NCI-H146 (cell line): ENCODE data around the gene ENGASE.

Source experiments
- DNase-seq: peaks from one replicate; lab custom pipeline; 2025; lab: John Stamatoyannopoulos, UW

The ENGASE gene

DNA sequence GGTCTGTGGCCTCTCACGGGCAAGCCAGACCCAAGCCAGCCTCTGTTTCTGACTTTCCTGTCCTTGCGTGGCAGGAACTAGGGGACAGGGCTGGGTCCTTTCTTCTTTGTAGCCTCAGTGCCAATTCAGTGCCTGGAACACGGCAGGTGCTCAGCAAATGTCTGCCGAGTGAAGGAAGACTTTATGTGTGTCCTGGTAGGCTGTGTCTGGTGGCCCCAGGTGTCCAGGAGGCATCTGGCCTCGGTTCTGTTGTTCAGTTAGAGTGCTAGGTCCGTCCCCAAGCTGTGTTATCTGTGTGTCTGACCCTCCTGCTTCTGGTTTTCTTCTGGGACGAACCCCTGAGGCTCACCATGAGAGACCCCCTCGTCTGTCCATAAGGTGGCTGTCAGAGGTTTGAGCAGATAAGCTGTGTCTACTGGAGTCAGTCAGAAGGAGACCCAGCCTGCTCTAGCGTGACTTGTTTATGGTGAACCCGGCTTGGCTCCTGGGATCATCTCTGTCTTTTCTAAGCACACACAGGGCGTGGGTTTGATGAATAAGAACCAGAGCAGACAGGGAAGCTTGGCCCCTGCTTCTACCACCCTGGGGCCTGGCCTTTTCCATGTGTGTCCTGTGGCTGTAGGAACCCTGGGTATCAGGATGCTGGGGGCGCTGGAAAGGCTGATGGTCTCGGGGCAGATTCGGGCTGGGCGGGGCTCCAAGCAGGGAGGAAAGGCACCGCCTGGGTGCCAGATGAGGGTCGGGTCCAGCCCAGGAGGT lies 39.3 kb downstream of the ENGASE start:
- no peak for DNase-seq

- DNase-seq: peak; percentile 87
Observed at GRCh38 chr17:79114458-79115301, 40.1 kb downstream of the ENGASE start.

DNA sequence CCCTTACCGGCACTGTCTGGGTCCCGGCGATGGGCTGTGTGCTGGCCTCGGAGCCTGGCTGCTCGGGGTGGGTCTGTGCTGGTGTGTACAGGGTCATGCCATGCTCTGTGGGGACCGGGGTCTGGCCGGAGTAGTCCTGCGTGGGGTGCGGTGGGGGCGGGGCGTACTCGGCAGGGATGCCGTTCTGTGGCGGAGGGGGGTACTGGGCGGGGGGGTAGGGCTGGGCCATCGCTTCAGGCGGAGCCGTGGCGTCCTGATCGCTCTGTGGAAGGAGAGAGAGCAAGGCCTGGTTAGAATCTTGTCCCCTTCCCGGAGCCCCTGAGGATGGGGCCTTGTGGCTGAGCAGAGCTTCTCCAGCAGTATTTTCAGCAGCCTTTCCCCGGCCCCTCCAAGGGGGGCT lies 40.9 kb downstream of the ENGASE start:
- no peak for DNase-seq

GRCh38 chr17:79116575-79117368 lies 42.1 kb downstream of the ENGASE start:
- DNase-seq: no peak

DNA sequence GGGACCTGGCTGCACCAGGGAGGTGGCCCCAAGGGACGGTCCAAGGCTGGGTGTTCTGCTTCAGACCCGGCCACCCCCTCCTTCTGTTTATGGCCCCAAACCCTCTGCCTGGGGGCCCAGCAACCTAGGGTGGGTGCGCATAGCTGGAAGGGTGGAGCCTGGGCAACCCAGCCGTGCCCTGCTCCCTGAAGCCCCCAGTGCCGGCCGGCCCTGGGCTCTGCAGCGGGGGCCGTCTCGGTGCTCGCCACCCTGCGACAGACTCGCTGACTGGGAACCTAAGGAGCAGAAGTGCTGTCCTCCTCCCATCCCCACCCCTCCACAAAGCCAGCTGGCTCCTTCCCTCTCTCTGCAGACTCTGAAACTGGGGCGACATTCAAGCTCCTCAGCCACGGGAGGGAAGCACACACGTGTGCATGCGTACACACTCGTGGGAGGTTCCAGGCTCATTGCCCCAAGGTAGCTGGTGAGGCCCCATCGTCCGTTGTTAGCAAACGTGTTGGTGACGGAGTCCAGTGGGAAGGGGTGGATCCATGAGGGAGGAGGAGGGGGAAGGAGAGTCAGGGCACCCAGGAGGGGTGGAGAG lies 43.4 kb downstream of the ENGASE start:
- DNase-seq: no peak

- DNase-seq: no peak
Observed at GRCh38 chr17:79118924-79119323, 44.3 kb downstream of the ENGASE start.

DNA sequence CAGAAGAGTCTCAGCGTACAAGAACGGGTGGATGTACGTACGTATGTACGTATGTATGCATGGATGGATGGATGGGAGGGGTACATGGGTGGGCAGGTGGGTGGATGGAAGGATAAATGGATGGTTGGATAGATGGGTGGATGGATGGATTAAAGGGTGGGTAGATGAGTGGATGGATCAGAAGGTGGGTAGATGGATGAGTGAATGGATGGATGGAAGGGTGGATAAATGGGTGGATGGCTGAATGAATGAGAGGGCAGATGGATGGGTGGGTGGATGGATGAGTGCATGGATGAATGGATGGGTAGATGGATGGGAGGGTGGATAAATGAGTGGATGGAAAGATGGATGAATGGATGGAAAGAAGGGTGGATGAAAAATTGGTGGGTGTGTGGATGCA lies 45.6 kb downstream of the ENGASE start:
- DNase-seq: no peak

DNA sequence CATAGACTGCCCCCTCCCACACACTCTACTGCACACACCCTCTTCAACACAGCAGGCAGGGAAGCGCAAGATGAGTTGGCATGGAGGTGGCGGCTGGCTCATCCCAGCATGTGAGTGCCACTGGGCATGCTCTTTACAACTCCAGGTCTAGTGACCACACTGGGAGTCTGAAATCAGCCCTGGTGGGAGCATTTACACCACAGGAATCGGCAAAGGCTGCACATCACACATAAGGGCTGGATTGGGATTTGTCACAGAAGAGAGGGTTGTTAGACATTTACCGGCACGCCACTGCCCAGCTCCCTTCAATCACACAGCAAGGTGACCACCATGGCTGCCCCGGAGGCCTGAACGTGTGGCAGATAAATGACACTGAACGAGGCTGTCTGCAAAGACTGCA lies 49.4 kb downstream of the ENGASE start:
- DNase-seq: no peak

DNA sequence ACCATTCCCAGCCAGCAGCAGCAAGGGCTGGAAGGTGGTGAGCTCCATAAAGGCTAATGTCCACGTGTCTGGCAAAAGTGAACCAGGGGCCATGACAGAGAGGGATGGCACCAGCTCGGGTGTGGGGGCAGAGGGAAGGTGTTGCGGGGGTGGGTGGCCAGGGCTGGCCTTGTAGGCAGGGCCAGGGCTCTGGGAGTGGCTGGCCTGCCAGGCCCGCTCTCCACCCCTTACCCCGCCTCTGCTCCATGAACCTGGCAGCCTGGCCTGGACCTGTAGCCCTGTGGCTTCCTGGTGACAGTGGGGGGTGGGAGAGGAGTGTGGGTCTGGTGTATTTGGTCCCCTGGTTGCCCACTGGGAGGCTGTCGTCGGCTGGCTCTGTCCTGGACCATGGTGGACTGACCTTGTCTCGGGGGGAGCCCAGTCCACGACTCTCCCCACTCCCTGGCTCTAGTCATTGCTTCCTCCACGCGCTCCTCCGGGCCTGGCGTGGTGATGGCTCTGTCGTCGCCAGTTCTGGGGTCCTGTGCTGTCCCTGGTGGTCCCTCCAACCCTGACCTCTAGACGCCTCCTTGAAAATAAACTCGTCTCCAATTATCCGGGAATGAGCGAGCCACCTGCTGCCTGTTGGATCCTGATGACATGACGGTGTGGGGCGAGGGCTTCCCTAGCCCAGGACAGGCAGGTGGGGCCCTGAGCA lies 50.0 kb downstream of the ENGASE start:
- DNase-seq: no peak

GRCh38 chr17:79125503-79125902 lies 50.9 kb downstream of the ENGASE start:
- DNase-seq: no peak

GRCh38 chr17:79126139-79126538 lies 51.5 kb downstream of the ENGASE start:
- peak; percentile 19 for DNase-seq

- no peak for DNase-seq
Observed at GRCh38 chr17:79127534-79128135, 53.0 kb downstream of the ENGASE start.

DNA sequence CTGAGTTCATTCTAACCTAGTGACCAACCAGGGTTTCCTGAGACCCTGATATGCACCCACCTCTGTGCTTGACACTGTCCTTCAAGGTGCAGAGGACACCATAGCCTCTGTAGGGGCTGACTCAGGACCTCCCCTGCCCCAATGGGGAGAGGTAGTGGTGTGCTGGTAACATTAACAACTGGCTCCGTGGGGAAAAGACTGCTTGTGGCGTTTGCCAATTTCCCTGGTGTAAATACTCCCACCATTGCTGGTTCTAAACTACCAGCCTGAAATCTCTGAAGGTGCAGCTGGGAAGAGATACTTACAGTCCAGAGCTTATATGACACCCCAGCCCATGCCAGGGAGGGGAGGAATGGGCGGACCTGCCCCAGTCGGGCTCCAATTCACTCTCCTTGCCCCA lies 54.9 kb downstream of the ENGASE start:
- no peak for DNase-seq

DNA sequence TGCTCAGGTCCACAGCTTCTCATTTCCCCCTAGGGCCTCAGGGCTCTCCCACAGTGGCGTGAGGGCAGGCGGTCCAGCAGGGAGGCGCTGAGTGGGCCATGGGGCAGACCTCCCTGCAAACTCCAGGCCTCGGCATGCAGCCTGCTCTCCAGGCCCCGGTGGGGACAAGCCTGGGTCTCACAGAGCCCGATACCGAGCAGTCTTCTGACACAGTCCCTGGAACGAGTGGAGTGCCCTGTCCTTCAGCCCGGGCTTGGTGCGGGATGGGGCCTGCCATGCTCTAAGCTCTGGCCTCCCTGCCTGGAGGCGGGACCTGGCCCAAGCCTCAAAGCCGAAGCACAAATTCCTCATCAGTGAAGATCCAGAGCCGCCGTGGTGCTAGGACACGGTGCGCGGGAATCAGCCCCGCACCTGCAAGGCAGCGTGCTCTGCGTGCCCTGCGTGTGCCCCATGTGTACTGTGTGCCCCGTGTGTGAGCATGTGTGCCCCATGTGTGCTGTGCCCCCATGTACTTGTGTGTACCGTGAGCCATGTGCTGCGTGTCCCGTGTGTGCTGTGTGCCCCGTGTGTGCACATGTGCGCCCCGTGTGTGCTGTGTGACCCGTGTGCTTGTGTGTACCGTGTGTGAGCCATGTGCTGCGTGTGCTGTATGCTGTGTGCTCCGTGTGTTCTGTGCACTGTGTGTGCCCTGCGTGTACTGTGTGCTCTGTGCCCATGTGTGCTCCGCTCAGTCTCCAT lies 56.1 kb downstream of the ENGASE start:
- DNase-seq: no peak

DNA sequence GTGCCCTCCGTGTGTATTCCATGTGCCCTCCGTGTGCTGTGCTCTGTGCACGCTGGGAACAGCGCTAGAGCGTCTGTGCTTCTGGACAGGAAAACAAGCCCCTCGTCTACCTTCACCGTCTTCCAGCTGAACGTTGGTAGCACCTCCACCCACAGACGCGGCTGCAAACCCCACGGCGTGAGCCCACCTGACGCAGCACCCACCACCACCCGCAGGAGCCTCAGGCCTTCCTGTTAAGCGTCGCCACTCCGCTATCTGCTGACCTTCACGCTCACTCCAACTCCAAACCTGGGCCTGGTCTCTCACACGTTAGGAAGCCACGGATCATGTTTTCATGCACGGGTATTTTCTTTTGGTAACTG lies 56.6 kb downstream of the ENGASE start:
- no peak for DNase-seq

- DNase-seq: peak; percentile 66
Observed at GRCh38 chr17:79131701-79132100, 57.1 kb downstream of the ENGASE start.

DNA sequence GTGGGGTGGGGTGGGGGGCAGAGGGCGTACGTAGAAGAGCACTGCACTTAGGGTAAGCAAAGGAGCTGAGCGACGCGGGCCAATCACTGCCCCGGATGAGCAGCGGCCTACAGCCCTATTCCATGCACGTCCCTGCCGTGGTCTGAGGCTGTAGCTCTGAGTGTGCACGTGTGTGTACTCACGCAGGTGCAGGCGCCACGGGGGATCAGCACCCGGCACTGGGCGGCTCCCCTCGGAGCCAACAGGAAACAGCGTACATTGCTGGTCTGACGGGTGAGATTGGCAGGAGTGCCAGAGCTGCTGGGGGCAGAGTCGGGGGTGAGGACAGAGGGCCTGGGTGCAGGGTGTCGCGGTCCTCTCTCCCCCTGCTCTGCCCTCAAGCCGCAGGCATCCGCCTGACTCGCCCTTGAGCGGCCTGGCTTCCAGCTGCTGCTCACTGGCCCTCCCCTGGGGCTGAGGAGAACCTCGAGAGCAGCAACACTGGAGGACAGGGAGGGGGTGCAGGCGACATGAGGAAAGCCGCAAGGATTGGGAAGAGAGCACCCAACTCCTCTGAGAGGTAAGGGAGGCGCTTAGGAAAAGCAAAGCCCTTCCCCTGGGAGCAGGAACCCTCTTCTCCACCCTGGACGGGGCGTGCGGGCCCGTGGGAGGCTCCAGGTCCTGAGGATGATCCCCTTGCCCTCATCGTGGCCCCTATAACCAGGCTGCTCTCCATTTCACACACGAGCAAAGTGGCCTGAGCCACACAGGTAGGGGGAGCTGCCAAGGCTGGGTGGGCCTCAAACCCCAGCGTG lies 57.8 kb downstream of the ENGASE start:
- DNase-seq: peak; percentile 81

GRCh38 chr17:79133214-79133613 lies 58.6 kb downstream of the ENGASE start:
- no peak for DNase-seq

DNA sequence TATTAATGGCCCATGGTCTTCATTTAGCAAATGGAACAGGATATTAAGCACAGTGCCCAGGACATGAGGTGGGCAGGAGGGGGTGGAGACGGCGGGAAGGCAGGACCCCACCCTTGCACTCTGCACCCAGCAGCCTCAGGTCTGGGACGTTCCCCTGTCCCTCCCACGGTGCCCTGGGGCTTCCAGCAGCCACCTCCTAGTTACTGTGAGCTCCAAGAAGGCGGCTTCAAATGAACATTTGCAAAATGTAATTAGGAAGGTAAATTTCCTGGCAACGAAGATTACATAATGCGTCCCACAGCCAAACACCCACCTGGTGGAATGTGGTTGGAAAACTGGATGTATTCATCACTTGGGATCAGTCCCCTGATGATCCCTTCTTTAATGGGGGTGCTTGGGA lies 59.4 kb downstream of the ENGASE start:
- no peak for DNase-seq

GRCh38 chr17:79135011-79135410 lies 60.4 kb downstream of the ENGASE start:
- DNase-seq: no peak
